ENCODE measurements around the gene CLIC3.

- TF ChIP-seq, protein P1, sequence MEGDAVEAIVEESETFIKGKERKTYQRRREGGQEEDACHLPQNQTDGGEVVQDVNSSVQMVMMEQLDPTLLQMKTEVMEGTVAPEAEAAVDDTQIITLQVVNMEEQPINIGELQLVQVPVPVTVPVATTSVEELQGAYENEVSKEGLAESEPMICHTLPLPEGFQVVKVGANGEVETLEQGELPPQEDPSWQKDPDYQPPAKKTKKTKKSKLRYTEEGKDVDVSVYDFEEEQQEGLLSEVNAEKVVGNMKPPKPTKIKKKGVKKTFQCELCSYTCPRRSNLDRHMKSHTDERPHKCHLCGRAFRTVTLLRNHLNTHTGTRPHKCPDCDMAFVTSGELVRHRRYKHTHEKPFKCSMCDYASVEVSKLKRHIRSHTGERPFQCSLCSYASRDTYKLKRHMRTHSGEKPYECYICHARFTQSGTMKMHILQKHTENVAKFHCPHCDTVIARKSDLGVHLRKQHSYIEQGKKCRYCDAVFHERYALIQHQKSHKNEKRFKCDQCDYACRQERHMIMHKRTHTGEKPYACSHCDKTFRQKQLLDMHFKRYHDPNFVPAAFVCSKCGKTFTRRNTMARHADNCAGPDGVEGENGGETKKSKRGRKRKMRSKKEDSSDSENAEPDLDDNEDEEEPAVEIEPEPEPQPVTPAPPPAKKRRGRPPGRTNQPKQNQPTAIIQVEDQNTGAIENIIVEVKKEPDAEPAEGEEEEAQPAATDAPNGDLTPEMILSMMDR (IDR thresholded peaks at IDR 0.05; ENCODE audit: low read depth, low read length) = no peak
- no peak for TF ChIP-seq EZH2phosphoT487 (IDR thresholded peaks at IDR 0.05; ENCODE audit: low read depth)
Measured at GRCh38 chr9:137027369-137028262, 31.2 kb upstream of the CLIC3 start, which contains the start of gene ABCA2.
